H1 (cell line): Measurements from ENCODE around the gene TLCD5. TPM values are rescaled to one million over a fixed set of nuclear protein-coding genes. Genes with fewer than 3 reads are reported as not detected.

ENCODE experiments used
- CTCF ChIA-PET: fragments of 300-600 bp; sonication (Branson Sonifier 250); formaldehyde crosslinking; loops from one replicate; lab custom pipeline; 2021; ENCODE audit not compliant: partially characterized antibody; lab: Charles Lee
- POLR2A ChIA-PET: fragments of 300-600 bp; sonication (Branson Sonifier 250); formaldehyde crosslinking; loops from one replicate; lab custom pipeline; 2021; ENCODE audit warnings: inconsistent platforms; ENCODE audit not compliant: partially characterized antibody; lab: Charles Lee
- DNase-seq, 2 experiments: peaks; one replicate each; pipeline versions ENCODE4 v3.0.0 to v3.0.0-alpha.2; 2010 to 2022; ENCODE audit warnings: low spot score in 2 of 2, low read depth in 1 of 2, mixed read lengths in 1 of 2
- FAIRE-seq: peaks from 2 replicates; lab custom pipeline; 2011; peaks lifted over from hg19 to GRCh38; lab: Jason Lieb, UNC
- H2AFZ ChIP-seq: 2 replicates; pipeline ENCODE4 v1.8.1; 2012; ENCODE audit warnings: low read length, inconsistent platforms
- H2AK5ac ChIP-seq: 2 replicates; pipeline ENCODE4 v1.6.1; 2013; ENCODE audit warnings: low read depth, low read length
- H2BK120ac ChIP-seq: replicated peaks from 2 replicates; pipeline ENCODE3; 2013; ENCODE audit warnings: low read depth, low read length, inconsistent platforms
- H2BK12ac ChIP-seq: 2 replicates; pipeline ENCODE4 v1.6.1; 2013; ENCODE audit warnings: low read depth, low read length
- H2BK15ac ChIP-seq: 2 replicates; pipeline ENCODE4 v1.6.1; 2013; ENCODE audit warnings: low read length
- H2BK20ac ChIP-seq: 2 replicates; pipeline ENCODE4 v1.6.1; 2013; ENCODE audit warnings: low read length
- H2BK5ac ChIP-seq: 2 replicates; pipeline ENCODE4 v1.6.1; 2013; ENCODE audit warnings: low read depth, low read length
- H3K14ac ChIP-seq: 2 replicates; pipeline ENCODE4 v1.6.1; 2013; ENCODE audit warnings: inconsistent platforms; ENCODE audit not compliant: insufficient read length
- H3K18ac ChIP-seq: 2 replicates; pipeline ENCODE4 v1.6.1; 2013; ENCODE audit warnings: low read length; ENCODE audit errors: extremely low read depth
- H3K23ac ChIP-seq: 2 replicates; pipeline ENCODE4 v1.6.1; 2013; ENCODE audit warnings: inconsistent platforms; ENCODE audit not compliant: insufficient read length
- H3K23me2 ChIP-seq: 2 replicates; pipeline ENCODE4 v1.6.1; 2013; ENCODE audit warnings: low read depth, low read length
- H3K27ac ChIP-seq: 2 replicates; pipeline ENCODE4 v1.6.1; 2011; ENCODE audit warnings: low read depth, low read length, inconsistent platforms
- H3K27me3 ChIP-seq, 4 experiments: replicated peaks in 1 of 4; 1 replicate in 1 of 4; 2 replicates in 3 of 4; pipeline versions ENCODE4 v1.6.1 to v1.8.1; 2011 to 2013; ENCODE audit warnings: low read length in 3 of 4, mild to moderate bottlenecking in 3 of 4, inconsistent platforms in 2 of 4, mixed read lengths in 2 of 4, moderate library complexity in 1 of 4; ENCODE audit not compliant: control insufficient read depth in 3 of 4, insufficient read depth in 3 of 4; ENCODE audit errors: extremely low read depth in 1 of 4
- H3K36me3 ChIP-seq, 4 experiments: 2 replicates each; pipeline versions ENCODE4 v1.6.1 to v1.8.1; 2011 to 2013; ENCODE audit warnings: mild to moderate bottlenecking in 4 of 4, low read length in 3 of 4, moderate library complexity in 2 of 4, control low read depth in 1 of 4, inconsistent platforms in 1 of 4; ENCODE audit not compliant: insufficient read depth in 4 of 4, control insufficient read depth in 2 of 4
- H3K4ac ChIP-seq: replicated peaks from 2 replicates; pipeline ENCODE3; 2013; ENCODE audit warnings: low read length, low read depth, mixed read lengths, inconsistent platforms; ENCODE audit not compliant: insufficient read length
- H3K4me1 ChIP-seq, 4 experiments: replicated peaks in 1 of 4; 1 replicate in 1 of 4; 2 replicates in 3 of 4; pipeline versions ENCODE4 v1.6.1 to v1.8.1; 2011 to 2013; ENCODE audit warnings: low read length in 3 of 4, inconsistent platforms in 2 of 4, mixed read lengths in 1 of 4; ENCODE audit not compliant: insufficient read depth in 4 of 4, control insufficient read depth in 3 of 4
- H3K4me2 ChIP-seq, 2 experiments: 2 replicates each; pipeline versions ENCODE4 v1.6.1 to v1.8.1; 2011 to 2013; ENCODE audit warnings: low read depth in 2 of 2, low read length in 2 of 2, control low read depth in 1 of 2, inconsistent platforms in 1 of 2, mild to moderate bottlenecking in 1 of 2; ENCODE audit not compliant: insufficient read depth in 1 of 2
- H3K4me3 ChIP-seq, 4 experiments: fragments of 200-600, 300-600 bp in 1 of 4; sonication (generic), shearing (Covaris generic), sonication (Bioruptor Twin) in 1 of 4; 2 replicates each; pipeline versions ENCODE4 v1.5.1 to v1.8.1; 2011 to 2016; ENCODE audit warnings: low read length in 4 of 4, low read depth in 3 of 4, control low read depth in 2 of 4, inconsistent platforms in 2 of 4, mild to moderate bottlenecking in 2 of 4, mixed read lengths in 1 of 4, moderate library complexity in 1 of 4; ENCODE audit not compliant: insufficient read depth in 2 of 4; ENCODE audit errors: extremely low read depth in 1 of 4
- H3K56ac ChIP-seq: replicated peaks from 2 replicates; pipeline ENCODE3; 2013; ENCODE audit warnings: low read depth, mild to moderate bottlenecking, mixed read lengths, low read length, inconsistent platforms; ENCODE audit not compliant: insufficient read length
- H3K79me1 ChIP-seq: 2 replicates; pipeline ENCODE4 v1.6.1; 2013; ENCODE audit warnings: low read depth, low read length, control low read depth
- H3K79me2 ChIP-seq, 2 experiments: 2 replicates each; pipeline versions ENCODE4 v1.6.1 to v1.8.1; 2012 to 2013; ENCODE audit warnings: low read length in 2 of 2, mild to moderate bottlenecking in 2 of 2, inconsistent platforms in 1 of 2; ENCODE audit not compliant: insufficient read depth in 2 of 2, control insufficient read depth in 1 of 2
- H3K9ac ChIP-seq, 4 experiments: replicated peaks in 1 of 4; 1 replicate in 1 of 4; 2 replicates in 3 of 4; pipeline versions ENCODE4 v1.6.1 to v1.8.1; 2011 to 2013; ENCODE audit warnings: low read depth in 3 of 4, low read length in 3 of 4, control low read depth in 2 of 4, mild to moderate bottlenecking in 2 of 4, moderate library complexity in 2 of 4, inconsistent platforms in 1 of 4; ENCODE audit errors: extremely low read depth in 1 of 4
- H3K9me3 ChIP-seq, 2 experiments: 2 replicates each; pipeline versions ENCODE4 v1.6.1 to v1.8.1; 2012 to 2013; ENCODE audit warnings: mild to moderate bottlenecking in 2 of 2, moderate library complexity in 2 of 2, control low read depth in 1 of 2, inconsistent platforms in 1 of 2, low read depth in 1 of 2, low read length in 1 of 2, mixed read lengths in 1 of 2; ENCODE audit not compliant: insufficient read depth in 2 of 2
- H4K20me1 ChIP-seq, 2 experiments: replicated peaks in 1 of 2; 2 replicates each; pipeline versions ENCODE3 to v1.8.1; 2011 to 2013; ENCODE audit warnings: inconsistent platforms in 2 of 2, low read length in 2 of 2, mild to moderate bottlenecking in 1 of 2; ENCODE audit not compliant: insufficient read depth in 2 of 2, control insufficient read depth in 1 of 2
- H4K5ac ChIP-seq: 2 replicates; pipeline ENCODE4 v1.6.1; 2013; ENCODE audit warnings: low read length, low read depth, mixed read lengths, inconsistent platforms; ENCODE audit not compliant: insufficient read length
- H4K8ac ChIP-seq: 2 replicates; pipeline ENCODE4 v1.8.0; 2013; ENCODE audit warnings: mild to moderate bottlenecking, moderate library complexity, low read length, inconsistent platforms; ENCODE audit not compliant: insufficient read depth; ENCODE audit errors: extremely low read depth
- H4K91ac ChIP-seq: replicated peaks from 2 replicates; pipeline ENCODE3; 2013; ENCODE audit warnings: low read length, mixed read lengths, inconsistent platforms; ENCODE audit not compliant: insufficient read length
- BRCA1 ChIP-seq: IDR thresholded peaks from 2 replicates; pipeline ENCODE4 v1.6.1; 2012; ENCODE audit warnings: low read depth, low read length, improper control_type of control experiment
- CREB1 ChIP-seq: IDR thresholded peaks from 2 replicates; pipeline ENCODE4 v1.6.1; 2012; ENCODE audit warnings: inconsistent platforms
- EGR1 ChIP-seq: IDR thresholded peaks from 2 replicates; pipeline ENCODE4 v1.6.1; 2011; ENCODE audit warnings: low read depth, low read length, borderline replicate concordance
- HDAC6 ChIP-seq: IDR thresholded peaks from one replicate; pipeline ENCODE4 v1.7.1; 2012; ENCODE audit warnings: low read depth, mild to moderate bottlenecking, inconsistent platforms, low read length, moderate library complexity
- RFX5 ChIP-seq: IDR thresholded peaks from 2 replicates; pipeline ENCODE4 v1.6.1; 2011; ENCODE audit warnings: low read depth, low read length, improper control_type of control experiment, borderline replicate concordance
- SIN3A ChIP-seq, 2 experiments: IDR thresholded peaks in 1 of 2; conservative IDR thresholded peaks in 1 of 2; 2 replicates each; pipeline ENCODE4 v1.6.1; 2011 to 2012; ENCODE audit warnings: low read length in 2 of 2, improper control_type of control experiment in 1 of 2, low read depth in 1 of 2, mild to moderate bottlenecking in 1 of 2
- SP4 ChIP-seq: IDR thresholded peaks from 2 replicates; pipeline ENCODE4 v1.6.1; 2012; ENCODE audit warnings: low read length, inconsistent platforms
- polyA plus RNA-seq, 7 experiments: library from polyadenylated mRNA; depleted of rRNA in 3 of 7; stranded (reverse) in 5 of 7; unstranded in 2 of 7; fragments of >200 nt in 5 of 7; fragments of 200-250 nt in 2 of 7; gene quantifications; 1 replicate in 5 of 7; 2 replicates in 1 of 7; 4 replicates in 1 of 7; pipeline versions ENCODE4 v1.2.1 to v1.2.3, GENCODE V29; 2011 to 2013; ENCODE audit warnings: missing spikeins in 2 of 7, mixed read lengths in 2 of 7
- total RNA-seq: library from RNA; stranded (reverse); fragmentation: NEBNext Ultra II Directional; extraction: Animal tissue kit (Norgen Biotek cat#: 25700); gene quantifications from 2 replicates; pipeline ENCODE4 v1.2.1, GENCODE V29; 2021

The TLCD5 gene
- total and polyA plus RNA-seq, 2 of the 8 experiments (the other 6 are each of a cell fraction or from before 2014, with no cell fraction given) = 9.5 to 10.1 TPM

- FAIRE-seq (no peak), DNase-seq (no peak)
- Histone ChIP-seq H3K27ac (no peak overlapping the region), H2BK15ac (no peak overlapping the region), H3K23ac (no peak overlapping the region), H2BK12ac (no peak overlapping the region), H4K5ac (no peak overlapping the region), H3K9ac (no peak overlapping the region), H2AFZ (no peak overlapping the region), H3K56ac (no peak overlapping the region), H4K8ac (no peak overlapping the region), H3K23me2 (no peaks in the 10 kb centered on the region), H3K18ac (no peak overlapping the region), H3K27me3 (peaks cover 0 to 7% (median 0%) of the 10 kb centered on the region in 4 experiments; a peak in 2 of 7 replicates)
- no peak for TF ChIP-seq HDAC6
- no peak for TF ChIP-seq RFX5
- no peak for TF ChIP-seq CREB1
- TF ChIP-seq SIN3A (conservative IDR thresholded peaks at IDR 0.05 in 1 of 2, IDR thresholded peaks at IDR 0.05 in 1 of 2; ENCODE audit: low read depth in 1 of 2, low read length in 2 of 2) = no peak
- TF ChIP-seq SP4 = no peak
- no peak for TF ChIP-seq BRCA1
- no peak for TF ChIP-seq EGR1
- TF ChIP-seq, all 59 proteins: peak for 0
- Histone ChIP-seq H3K79me2 (no peaks in the 10 kb centered on the region), H2BK5ac (no peak overlapping the region), H3K4me2 (no peak overlapping the region), H2BK120ac (no peak overlapping the region), H2AK5ac (no peak overlapping the region), H3K79me1 (no peaks in the 10 kb centered on the region), H3K4me3 (no peak overlapping the region), H4K91ac (no peak overlapping the region), H3K36me3 (no peaks in the 10 kb centered on the region), H2BK20ac (no peak overlapping the region), H3K14ac (no peak overlapping the region), H3K4ac (no peak overlapping the region), H3K9me3 (no peaks in the 10 kb centered on the region), H3K4me1 (peaks cover 0 to 14% (median 8%) of the 10 kb centered on the region in 4 experiments; a peak in 6 of 7 replicates), H4K20me1 (no peaks in the 10 kb centered on the region)
- ChIA-PET POLR2A (interaction anchor here (8.8 kb wide), 1 partner anchor 68 kb away, joined by 69 read pairs; no protein-coding TSS in a partner anchor), CTCF (interaction anchor here (0.6 to 31.5 kb wide), 11 partner anchors 9 to 757 kb away, joined by 3 to 1412 read pairs (median 9); partner anchors contain the start of gene POU2F3)
Observed at GRCh38 chr11:120304526-120304925, 20.6 kb upstream of the TLCD5 start.
